Stomach (tissue), 4 donors: ENCODE data around the gene CCDC148.

Experiments used
- CTCF ChIP-seq, 7 experiments: fragments of 450-650 bp in 4 of 7; fragments of 200-600 bp in 3 of 7; sonication (generic) in 3 of 7; IDR thresholded peaks; one replicate each; pipeline ENCODE4 v1.5.1; 2016 to 2019; ENCODE audit warnings: antibody characterized with exemption in 7 of 7, control low read depth in 2 of 7, mild to moderate bottlenecking in 1 of 7
- EP300 ChIP-seq: sonication (generic); formaldehyde crosslinking; IDR thresholded peaks from one replicate; pipeline ENCODE4 v1.6.1; 2017; ENCODE audit warnings: antibody characterized with exemption
- POLR2A ChIP-seq, 4 donors: fragments of 450-650 bp; IDR thresholded peaks; one replicate each; pipeline ENCODE4 v1.6.1; 2016; ENCODE audit warnings: antibody characterized with exemption in 4 of 4, control low read depth in 2 of 4, mild to moderate bottlenecking in 1 of 4, moderate library complexity in 1 of 4
- POLR2AphosphoS5 ChIP-seq, 3 donors: sonication (generic); formaldehyde crosslinking; IDR thresholded peaks; one replicate each; pipeline ENCODE4 v1.6.1; 2016; ENCODE audit warnings: antibody characterized with exemption in 3 of 3

GRCh38 chr2:158381205-158381604 lies 75.3 kb downstream of the CCDC148 start:
- TF ChIP-seq CTCF (IDR thresholded peaks at IDR 0.05) (no peak), POLR2A (IDR thresholded peaks at IDR 0.05) (no peak), POLR2AphosphoS5 (IDR thresholded peaks at IDR 0.05) (no peak), EP300 (no peak)
